Cardiac septum (tissue), 1 donor: ENCODE data around the gene NPHP4. TPM values are rescaled to one million over a fixed set of nuclear protein-coding genes. Genes with fewer than 3 reads are reported as not detected.

Experiments
- DNase-seq: peaks from one replicate; pipeline ENCODE4 v3.0.0-alpha.2; 2020; ENCODE audit warnings: low spot score
- intact Hi-C: fragments of 100-400 bp; cut with DNase I; formaldehyde crosslinking; loops from one replicate; pipeline ENCODE4 v1.14.0; 2022
- total RNA-seq: library from RNA; stranded (reverse); fragmentation: NEBNext Ultra II Directional; extraction: Animal tissue kit (Norgen Biotek cat#: 25700); gene quantifications from one replicate; pipeline ENCODE4 v1.2.1, GENCODE V29; 2021
- donor health status: DM: no; HTN: no; CAD: no.

The NPHP4 gene
- total RNA-seq, 1 donor from 2014 or later, result 6.6 TPM

DNA sequence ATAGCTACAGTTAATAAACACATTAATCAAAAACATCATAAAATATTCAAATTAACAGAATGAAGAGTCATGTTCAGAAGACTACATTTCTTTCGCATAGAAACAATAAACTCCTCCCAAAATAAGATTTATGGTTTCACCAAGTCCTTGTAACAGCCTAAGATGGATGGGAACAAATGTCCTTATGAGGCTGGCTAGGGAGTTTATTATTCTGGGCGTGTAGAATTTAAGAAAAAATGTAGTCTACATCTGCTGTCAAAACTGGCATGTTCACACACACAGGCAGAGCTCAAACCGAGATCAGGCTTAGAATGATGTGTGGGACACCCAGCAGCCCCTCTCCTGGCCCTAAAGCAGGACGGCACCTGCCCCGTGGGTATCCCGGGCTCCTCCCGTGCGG, 101.1 kb downstream of the NPHP4 start:
- intact Hi-C loops, result no loop called here
- no peak for DNase-seq

DNA sequence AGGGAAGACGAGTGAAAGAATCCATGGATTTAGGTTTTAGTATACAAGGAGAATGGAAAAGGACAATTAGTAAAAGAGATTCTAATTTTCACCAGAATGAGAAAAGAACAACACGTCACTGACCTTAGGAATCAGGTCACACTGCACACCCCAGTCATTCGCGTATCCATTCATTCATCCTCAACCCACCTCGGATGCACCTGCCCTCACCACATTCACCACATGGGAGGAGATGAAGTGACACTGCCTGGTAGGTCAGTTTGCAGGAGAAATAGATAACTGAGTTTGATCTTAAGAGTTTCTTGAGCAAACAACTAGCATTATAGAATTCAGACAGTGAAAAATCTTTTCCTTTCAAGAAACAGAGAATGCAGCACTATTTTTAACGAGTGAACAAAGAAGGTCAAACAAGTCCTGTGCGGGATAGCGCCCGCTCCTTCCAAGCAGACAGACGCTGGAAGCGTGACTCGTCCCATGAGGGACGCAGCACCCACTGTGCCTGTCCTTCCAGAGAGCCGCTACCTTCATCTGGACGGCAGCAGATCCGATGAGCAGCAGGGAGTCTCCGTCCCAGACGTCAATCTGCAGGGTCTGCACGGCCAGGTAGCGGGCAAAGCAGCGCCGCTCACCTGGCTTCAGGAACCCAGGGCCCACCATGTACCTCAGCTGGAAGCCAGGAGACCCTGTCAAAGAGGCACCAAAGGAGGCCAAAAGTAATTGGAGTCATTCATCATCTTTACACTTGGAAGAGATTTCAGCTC, 101.7 kb downstream of the NPHP4 start:
- DNase-seq, result no peak
- intact Hi-C loops, result no loop called here

DNA sequence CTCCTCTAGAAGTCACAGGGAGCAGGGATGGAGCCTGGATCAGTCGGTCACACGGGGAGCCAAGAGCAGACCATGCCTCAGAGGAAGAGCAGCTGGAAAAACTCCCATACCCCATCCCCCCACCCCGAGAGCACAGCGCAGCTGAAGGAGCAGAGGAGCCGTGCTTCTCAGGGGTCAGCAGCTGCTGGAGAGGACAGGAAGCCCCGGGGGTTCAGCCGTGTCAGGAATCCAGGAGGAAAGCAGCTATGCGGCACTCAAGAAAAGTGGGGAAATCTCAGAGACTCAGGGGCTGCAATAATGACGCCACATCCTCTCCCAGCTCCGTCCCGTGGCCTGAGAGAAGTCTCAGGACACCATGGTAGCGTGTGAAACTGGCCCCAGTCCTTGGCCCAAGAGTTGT, 102.3 kb downstream of the NPHP4 start:
- intact Hi-C loops, result no loop called here
- no peak for DNase-seq

DNA sequence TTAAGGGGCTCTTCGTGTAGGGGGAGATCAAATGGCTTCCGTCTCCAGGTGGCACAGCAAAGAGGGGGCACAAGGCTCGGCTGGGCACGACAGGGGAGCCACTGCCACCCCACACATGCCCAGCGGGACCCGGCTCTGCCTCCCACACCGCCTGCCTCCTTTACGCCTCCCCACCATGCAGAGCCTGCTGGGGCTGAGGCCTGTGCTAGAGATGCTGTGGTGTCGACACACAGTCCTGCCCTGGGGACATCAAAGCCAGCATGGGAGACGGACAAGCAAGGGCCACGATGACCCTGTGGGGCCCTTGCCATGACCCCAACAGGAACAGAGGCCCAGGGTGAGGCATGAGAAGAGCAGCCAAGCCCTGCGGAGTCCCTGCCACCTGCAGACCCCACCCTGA, 102.8 kb downstream of the NPHP4 start:
- no peak for DNase-seq
- intact Hi-C loops, result no loop called here

DNA sequence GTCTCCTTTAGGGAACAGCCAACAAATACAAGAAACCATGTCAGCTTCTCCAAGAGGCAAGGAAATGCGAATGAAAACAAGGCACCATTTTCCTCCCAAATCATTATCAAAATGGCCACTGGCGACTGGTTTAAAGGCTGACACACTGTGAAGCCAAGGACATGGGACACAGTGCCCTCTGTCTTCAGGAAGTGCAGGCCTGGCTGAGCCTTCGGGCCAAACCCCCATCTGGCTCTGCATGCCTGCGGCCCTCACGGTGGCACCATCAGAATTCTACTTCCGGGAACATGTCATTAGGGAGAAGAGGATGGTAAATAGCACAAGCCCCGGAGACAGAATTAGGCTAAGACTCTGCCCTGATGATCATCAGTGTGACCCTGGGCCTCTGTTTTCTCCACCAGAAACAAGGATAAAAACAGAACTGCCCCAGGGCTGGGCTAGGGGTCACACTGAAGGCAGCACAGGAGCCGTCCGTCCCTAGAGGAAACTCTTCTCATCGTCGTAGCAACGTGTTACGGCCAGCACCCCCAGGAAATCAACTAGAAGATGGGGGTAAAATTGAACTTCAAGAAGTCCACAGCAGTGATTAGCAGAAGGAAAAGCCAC, 103.5 kb downstream of the NPHP4 start:
- DNase-seq, result no peak
- intact Hi-C loops, result no loop called here

DNA sequence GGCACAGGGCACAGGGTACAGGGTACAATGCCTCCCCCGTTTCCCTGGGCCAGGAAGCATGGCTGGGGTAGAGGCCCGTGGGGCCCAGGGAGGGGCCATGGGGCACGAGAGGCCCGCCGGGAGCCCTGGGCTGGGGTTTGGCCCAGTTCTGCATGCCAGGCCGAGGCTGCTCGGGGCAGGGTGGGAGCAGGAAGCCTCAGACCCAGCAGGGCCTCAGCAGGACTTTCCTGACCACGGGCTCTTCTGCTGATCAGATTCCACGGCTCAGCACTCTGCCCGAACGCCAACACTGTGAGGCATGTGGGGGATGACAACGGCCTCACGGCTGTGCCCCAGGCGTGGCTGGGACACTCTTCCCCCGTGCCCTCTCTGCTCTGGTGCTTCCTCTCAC, 104.3 kb downstream of the NPHP4 start:
- DNase-seq, result no peak
- intact Hi-C loops, result no loop called here

DNA sequence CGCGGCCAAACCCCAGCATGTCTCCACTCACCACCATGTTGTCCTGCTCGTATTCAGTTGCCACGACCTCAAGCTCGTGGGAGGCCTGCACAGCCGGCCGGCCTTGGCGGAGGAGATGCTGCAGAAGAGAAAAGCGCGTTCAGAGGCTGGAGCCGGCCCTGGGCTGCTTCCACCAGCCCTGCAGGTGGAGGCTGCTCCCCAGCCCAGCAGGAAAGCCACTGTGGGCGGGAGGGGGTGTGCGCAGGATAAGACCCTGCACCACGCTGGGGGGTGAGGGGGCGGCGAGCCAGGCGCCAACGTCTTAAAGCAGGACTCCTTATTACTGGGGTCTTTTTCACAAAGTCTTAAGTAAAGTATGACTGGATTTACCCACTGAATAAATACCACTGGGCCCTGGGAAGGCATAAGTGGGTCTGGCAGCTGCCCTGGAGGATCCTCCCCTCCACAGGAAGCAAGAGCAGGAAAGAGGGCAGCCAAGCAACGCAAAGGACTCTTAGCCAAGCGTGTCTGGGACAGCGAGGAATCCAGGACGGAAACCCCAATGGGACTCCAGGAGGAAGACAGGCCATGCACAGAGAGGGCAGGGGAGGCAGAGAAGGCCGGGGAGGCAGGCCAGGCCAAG, 104.8 kb downstream of the NPHP4 start:
- intact Hi-C loops, result no loop called here
- DNase-seq, result no peak

DNA sequence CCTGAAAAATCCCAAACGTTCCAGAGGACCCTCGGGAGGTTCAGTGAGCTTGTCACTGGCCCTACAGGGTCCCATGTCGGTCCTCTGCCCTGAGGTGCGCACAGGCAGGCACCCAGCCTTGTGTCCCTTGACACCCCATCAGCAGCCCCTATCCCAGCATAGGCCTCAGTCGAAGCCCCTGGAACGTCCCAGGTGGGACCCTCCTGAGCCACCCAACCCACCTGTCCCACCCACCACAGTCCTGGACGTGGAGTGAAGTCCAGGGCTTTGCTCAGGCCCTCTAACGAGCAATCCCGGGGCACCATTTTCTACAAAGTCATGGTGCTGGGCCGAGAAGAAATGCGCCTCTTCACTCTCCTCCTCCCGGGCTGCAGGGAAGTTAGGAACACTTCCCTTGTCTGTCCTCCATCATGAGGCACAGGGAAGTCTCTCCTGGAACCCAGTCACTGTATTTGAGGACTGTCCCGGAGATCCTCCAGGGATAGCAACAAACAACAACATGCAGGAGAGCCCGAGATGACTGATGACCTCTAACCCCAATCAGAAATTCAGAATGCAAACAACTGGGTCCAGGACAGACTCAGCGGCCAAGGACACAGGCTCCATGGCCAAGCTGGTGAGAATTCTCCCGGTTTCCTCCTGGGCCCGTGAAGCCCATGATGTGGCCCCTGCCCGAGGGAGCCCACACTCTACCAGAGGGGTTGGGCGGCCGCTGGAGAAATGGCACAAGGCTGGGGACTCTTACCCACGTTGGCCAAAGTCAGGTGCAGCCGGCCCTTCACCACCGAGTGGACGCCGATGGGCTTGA, 105.5 kb downstream of the NPHP4 start:
- DNase-seq, result no peak
- intact Hi-C loops, result no loop called here

DNA sequence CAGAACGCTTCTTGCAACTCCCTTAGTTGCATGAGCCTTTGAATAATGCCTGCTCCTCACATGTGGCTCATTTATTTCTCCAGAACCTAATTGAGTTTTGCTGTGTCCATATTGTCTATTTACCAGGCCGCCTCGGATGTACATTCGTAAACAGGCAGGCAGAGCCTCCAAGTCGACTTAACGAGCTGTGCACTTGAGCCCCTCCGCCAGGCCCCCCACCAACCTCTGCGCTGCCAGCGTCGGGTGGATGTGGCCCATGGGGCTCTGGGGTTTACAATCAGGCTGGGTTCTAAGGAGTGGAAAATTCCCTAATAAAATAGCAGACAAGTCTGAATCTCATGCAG, 106.1 kb downstream of the NPHP4 start:
- DNase-seq, result no peak
- intact Hi-C loops, result no loop called here

DNA sequence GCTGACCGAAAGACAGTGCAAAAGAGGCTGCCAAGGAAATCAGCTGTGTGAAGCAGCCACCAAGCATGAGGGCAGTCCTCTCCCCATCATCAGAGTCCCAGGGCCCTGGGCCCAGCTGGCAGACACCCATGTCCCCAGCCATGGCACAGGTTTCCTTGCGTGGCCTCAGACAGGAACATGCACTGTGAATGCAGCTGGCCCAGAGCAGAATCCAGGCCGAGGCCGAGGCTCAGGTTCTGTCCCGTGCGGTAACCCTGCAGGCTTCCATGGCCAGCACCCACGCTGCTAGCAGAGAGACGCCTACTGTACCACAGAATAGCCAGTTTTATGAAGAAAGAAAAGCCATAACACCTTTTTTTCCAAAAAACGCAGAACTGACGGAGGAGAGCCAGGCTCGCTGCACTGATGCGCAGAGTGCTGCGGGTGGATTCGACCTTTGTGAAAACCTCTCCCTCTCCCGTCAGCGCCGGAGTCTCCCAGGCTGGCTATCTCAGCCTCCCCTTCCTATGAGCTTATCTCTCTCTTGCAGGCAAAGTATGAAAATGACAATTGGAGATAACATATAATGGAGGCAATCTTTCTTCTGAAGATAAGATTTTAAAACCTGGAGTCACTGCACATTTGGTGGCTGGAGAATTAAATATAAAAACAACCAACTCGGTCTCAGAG, 106.6 kb downstream of the NPHP4 start:
- no peak for DNase-seq

DNA sequence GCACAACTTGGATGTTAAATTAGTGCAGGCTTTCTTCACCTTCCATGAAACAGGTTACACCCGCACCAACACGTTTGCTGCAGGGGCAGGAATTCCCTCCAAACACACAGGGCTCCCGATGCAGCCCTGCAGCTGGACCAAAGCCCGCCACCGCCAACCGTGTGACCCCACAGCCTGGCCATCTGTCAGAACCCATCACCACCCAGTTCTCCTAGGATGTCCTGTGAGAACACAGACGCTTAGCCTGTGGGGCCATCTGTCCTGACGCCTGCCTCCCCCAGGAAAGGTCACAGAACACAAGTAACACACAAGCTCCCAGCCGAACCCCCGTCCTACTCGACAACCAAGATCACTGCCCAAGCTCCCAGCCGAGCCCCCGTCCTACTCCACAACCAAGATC, 108.1 kb downstream of the NPHP4 start:
- intact Hi-C loops, result no loop called here
- DNase-seq, result no peak

More for the DNA sequence above, 106.6 kb downstream of the NPHP4 start:
- intact Hi-C loops, result no loop called here

DNA sequence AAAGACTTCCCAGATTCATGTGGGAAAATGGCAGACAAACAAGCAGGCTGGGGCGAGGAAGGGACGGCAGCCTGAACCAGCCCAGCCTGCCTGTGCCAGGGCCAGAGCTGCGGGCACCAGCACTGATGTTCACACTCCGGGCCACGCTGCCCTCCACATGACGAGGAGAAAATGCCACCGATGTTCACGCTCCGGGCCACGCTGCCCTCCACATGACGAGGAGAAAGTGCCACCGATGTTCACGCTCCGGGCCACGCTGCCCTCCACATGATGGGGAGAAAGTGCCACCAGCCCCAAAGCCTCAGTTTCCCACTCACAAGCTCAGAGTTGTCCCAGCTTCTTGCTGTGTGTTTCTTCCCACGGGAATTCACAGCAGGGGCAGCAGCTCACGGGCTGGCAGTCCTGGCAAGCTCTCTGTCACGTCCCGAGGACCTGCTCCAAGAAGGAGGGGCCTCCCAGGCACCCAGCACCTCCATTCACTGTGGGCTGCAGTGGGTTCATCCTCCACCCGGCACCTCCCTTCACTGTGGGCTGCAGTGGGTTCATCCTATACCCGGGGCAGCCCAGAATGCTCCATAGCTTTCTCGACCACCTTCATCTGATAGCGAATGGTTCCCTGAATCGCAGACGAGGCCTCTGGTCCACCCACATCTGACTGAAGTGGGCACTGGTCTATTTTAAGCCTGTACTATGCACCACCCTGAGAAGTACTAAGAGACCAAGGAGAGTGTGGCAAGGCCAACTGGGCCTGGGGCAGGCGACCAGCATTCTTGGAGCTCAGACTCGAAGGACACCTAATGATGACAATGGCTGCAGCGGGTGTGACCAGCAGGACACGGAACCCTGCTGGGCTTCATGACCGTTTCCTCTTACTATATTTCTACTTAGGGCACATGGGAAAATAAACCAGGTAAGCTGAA, 108.8 kb downstream of the NPHP4 start:
- intact Hi-C loops, result no loop called here
- DNase-seq, result no peak

DNA sequence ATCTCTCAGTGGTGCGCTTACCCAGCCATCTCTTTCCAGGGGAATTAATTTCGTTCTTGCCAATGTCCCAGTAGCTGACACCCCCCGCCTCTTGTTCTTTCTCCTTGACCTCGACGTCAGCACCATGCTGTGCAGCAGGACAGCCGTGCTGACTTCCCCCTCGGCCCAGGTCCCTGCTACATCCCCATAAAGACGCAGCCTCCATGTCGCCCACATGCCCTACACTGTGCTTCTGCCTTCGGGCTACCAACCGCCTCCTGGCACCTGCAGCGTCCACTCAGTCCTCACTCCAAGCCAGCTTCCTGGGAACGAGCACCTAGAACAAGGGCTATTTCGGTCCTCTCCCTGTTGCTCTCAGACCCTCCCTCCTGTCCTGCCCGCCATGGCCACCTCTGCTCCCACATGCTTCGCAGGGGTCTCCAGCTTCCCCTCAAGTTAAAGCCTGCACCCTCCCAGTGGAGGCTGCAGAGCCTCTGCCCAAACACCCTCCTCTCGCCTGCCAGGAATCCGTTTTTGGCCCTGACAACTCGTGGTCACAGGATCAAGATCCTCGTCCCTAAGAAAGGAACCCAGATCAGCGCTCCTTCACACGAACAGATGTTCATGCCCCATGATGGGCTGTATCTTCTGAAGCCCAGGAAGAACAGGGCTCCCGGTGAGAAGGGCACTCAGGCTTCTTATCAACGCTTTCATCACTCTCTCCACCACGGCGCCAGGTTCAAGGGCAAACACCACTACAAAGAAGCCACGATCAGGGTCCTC, 109.7 kb downstream of the NPHP4 start:
- DNase-seq, result no peak
- intact Hi-C loops, result no loop called here

DNA sequence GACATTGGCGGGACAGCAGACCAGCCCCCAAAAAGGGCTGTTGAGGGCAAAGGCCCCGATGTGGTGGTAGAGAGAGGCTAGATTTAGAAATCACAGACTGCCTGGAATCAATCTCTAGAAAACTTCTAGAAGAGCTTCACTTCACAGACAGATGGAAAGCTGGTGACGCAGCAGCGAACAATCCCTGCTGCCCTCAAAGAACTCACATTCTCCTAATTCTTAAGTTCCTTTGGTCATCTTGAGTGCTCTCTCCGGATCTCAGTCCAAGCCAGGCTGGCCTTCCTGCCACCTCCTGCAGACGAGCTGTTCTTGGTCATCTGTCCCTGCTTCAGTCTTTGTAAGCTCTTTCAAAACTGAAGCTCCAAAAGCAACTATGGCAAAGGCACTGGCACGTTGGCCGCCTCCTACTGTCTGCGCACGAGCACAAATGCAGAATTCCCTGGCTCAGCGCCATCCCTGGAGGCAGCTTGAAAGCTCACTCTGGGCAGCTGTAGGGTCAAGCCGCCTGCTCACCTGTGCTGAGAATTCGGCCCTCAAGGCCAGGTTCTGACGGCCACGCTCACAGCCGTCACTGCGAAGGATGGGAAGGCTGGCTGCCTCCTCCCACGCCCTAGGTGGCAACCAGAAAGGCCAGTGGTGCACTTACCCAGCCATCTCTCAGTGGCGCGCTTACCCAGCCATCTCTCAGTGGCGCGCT, 110.6 kb downstream of the NPHP4 start:
- DNase-seq, result no peak
- intact Hi-C loops, result no loop called here

DNA sequence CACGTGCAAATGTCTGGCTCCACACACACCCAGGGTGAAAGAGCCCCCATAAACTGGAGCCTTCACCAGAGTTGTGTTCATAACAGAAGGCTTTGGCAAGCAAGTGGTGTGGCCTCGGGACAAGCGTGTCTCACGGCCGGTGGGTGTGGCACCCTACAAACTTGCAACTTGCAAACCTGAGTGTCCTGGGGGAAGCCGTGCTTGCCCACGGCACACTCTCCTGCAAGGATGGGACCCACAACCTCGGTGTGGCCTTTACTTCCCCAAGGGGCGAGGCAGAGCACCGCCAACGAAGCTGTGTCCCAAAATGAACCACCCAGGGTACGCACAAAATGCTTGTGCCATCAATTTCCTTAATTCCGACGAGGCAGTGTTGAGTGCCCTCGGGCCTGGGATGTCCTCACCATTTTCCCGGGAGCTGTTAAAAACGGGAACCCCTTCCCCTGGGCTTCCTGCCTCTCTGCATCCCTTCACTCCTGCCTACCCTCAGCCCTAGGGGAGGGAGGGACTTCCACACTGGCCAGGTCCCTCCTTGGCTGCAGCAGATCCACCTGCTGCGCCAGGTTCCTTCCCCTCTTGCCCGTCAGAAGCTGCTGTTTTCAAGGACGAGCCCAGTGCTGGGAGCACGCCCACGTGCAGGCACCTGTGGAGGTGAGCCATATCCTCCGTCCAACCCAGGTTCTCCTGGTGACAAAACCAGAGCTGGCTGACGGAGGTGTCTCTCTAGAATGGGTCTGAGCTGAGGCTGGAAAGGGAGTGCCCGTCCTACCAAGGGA, 111.4 kb downstream of the NPHP4 start:
- DNase-seq, result no peak
- intact Hi-C loops, result no loop called here

DNA sequence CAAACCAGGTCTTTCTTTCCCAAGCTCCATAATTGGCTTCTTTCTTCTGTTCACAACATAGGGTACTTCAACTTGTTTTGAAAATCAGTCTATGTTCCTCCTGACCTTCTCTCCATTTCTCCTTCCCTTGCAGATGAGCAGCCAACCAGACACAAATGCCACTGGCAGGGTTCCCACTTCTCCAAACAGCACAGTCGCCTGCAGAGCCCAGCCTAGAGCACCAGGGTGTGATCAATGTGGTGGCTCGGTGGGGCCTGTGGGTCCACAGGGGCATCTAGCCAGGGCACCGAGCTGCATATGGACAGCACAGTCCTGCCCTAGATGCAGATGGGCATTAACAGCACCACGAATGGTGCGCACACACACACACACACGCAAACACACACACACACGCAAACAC, 112.8 kb downstream of the NPHP4 start:
- DNase-seq, result no peak
- intact Hi-C loops, result no loop called here

DNA sequence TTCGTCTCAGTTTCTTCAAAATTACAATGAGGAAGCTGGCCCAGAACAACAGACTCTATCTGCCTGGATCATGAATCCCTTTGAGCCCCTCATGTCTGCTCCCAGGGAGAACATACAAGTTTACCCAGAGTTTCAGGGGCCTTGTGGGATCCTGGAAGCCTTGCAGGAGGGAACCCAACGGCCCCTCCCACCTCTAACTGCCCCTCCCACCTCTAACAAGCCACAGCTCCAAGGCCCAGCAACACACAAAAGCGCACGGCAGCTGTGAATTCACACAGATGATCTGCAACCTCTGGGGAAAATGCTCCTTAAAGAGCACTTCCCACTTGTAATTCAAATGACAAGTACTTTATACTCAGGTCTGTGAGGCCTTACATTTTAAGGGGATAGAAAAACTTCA, 113.3 kb downstream of the NPHP4 start:
- no peak for DNase-seq
- intact Hi-C loops, result no loop called here
